Glutamatergic neuron (in vitro differentiated cells): ENCODE results near the gene PAPLN. TPM values are rescaled to one million over a fixed set of nuclear protein-coding genes. Genes with fewer than 3 reads are reported as not detected.

ENCODE experiments used
- DNase-seq: peaks from one replicate; pipeline ENCODE4 v3.0.0; 2022
- H3K27ac Mint-ChIP-seq: one replicate; pipeline ENCODE4 v1.8.0; 2020; ENCODE audit warnings: mild to moderate bottlenecking, mixed read lengths, inconsistent platforms; ENCODE audit not compliant: unreplicated experiment
- H3K27me3 Mint-ChIP-seq: one replicate; pipeline ENCODE4 v1.8.0; 2020; ENCODE audit warnings: mild to moderate bottlenecking, moderate library complexity, mixed read lengths, inconsistent platforms; ENCODE audit not compliant: unreplicated experiment
- H3K36me3 Mint-ChIP-seq: one replicate; pipeline ENCODE4 v1.8.0; 2020; ENCODE audit warnings: mild to moderate bottlenecking, mixed read lengths, inconsistent platforms; ENCODE audit not compliant: unreplicated experiment
- H3K4me1 Mint-ChIP-seq: one replicate; pipeline ENCODE4 v1.8.0; 2020; ENCODE audit warnings: mild to moderate bottlenecking, low read depth, mixed read lengths, inconsistent platforms; ENCODE audit not compliant: unreplicated experiment
- H3K4me3 Mint-ChIP-seq: one replicate; pipeline ENCODE4 v1.8.0; 2020; ENCODE audit warnings: mild to moderate bottlenecking, mixed read lengths, inconsistent platforms; ENCODE audit not compliant: unreplicated experiment
- H3K9me3 Mint-ChIP-seq: one replicate; pipeline ENCODE4 v1.8.0; 2020; ENCODE audit warnings: mild to moderate bottlenecking, moderate library complexity, mixed read lengths, inconsistent platforms; ENCODE audit not compliant: unreplicated experiment
- total RNA-seq: library from RNA; stranded (reverse); fragmentation: NEBNext Ultra II Directional; extraction: Animal tissue kit (Norgen Biotek cat#: 25700); gene quantifications from one replicate; pipeline ENCODE4 v1.2.1, GENCODE V29; 2021; ENCODE audit not compliant: unreplicated experiment
- TF ChIP-seq, protein P1 (sequence below): fragments of 200-600 bp; sonication (generic); IDR thresholded peaks from one replicate; pipeline ENCODE4 v1.5.0; 2021; ENCODE audit not compliant: partially characterized antibody, unreplicated experiment

Gene PAPLN
- total RNA-seq, 1 donor from 2014 or later = 2.8 TPM

- Mint-ChIP-seq H3K36me3 (no peaks in the 10 kb centered on the region), H3K4me1 (peaks cover 8% of the 10 kb centered on the region), H3K27ac (no peak overlapping the region), H3K9me3 (no peaks in the 10 kb centered on the region), H3K27me3 (peaks cover 19% of the 10 kb centered on the region), H3K4me3 (no peak overlapping the region)
- DNase-seq = no peak
- TF ChIP-seq, protein P1, sequence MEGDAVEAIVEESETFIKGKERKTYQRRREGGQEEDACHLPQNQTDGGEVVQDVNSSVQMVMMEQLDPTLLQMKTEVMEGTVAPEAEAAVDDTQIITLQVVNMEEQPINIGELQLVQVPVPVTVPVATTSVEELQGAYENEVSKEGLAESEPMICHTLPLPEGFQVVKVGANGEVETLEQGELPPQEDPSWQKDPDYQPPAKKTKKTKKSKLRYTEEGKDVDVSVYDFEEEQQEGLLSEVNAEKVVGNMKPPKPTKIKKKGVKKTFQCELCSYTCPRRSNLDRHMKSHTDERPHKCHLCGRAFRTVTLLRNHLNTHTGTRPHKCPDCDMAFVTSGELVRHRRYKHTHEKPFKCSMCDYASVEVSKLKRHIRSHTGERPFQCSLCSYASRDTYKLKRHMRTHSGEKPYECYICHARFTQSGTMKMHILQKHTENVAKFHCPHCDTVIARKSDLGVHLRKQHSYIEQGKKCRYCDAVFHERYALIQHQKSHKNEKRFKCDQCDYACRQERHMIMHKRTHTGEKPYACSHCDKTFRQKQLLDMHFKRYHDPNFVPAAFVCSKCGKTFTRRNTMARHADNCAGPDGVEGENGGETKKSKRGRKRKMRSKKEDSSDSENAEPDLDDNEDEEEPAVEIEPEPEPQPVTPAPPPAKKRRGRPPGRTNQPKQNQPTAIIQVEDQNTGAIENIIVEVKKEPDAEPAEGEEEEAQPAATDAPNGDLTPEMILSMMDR = no peak
These were observed 3.6 kb downstream of the PAPLN start for GRCh38 chr14:73240816-73241480.

DNA sequence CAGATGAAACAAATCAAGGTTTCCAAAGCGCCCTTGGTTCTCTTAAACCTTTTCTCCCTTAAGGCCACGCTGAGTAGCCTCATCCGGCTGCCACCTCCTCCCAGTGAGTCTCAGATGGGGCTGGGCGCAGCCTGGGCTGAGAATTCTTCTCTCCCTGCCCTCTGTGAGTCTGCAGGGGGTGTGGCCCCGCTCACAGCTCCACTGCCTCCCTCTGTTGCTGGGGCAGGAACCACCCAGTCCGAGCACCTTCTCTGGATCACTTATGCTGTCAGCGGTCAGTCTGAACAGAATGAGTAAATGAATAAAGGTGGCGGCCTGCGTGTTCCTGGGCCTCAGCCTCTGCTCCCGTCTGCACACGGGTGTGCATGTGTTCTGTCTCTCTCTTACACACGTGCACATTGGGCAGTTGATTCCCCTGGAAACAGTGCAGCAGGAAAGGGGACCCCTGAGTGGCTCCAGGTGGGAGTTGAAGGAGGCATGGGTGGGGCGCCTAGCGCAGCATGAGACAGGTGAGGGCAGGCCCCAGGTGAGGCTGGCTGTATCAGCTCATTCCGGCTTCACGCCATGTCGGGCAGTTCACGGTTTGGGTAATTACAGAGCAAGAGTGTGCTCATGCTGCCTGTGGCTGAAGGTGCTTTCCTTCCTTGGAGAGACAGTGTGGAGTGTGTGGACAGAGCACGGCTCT is 4.3 kb downstream of the PAPLN start:
- no peak overlapping the region for H3K27ac Mint-ChIP-seq
- H3K36me3 Mint-ChIP-seq = no peaks in the 10 kb centered on the region
- TF ChIP-seq, protein P1 = no peak
- H3K9me3 Mint-ChIP-seq = no peaks in the 10 kb centered on the region
- no peak for DNase-seq
- peaks cover 6% of the 10 kb centered on the region for H3K4me1 Mint-ChIP-seq
- no peak overlapping the region for H3K4me3 Mint-ChIP-seq
- peaks cover 15% of the 10 kb centered on the region for H3K27me3 Mint-ChIP-seq

DNA sequence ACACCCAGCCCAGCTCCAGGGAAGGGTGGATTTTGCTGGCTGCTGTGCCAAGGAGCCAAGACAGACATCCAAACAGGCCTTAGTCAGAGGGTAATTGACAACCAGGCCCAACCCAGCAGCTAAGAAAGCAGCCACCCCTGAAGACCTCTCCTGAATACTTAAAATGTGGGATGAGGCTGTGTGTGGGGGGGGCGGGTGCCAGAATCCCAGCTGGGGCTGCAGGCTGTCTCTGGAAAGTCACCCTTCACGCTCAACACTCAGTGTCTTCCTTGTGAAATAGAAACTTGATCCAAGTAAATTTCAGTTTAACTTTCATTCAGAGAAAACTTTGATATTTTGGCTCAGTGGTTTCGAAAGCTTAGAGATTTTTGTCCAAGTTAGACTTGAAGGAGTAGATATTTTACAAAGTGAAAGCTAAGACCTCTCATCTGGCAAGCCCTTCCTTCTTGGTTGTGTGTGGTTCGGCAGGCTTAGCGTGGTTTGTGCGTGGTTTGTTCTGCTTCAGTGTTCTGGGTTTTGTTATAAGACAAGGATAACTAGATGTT is 5.1 kb downstream of the PAPLN start:
- no peak for DNase-seq
- Mint-ChIP-seq H3K4me1 (peaks cover 6% of the 10 kb centered on the region), H3K36me3 (no peaks in the 10 kb centered on the region), H3K9me3 (peaks cover 3% of the 10 kb centered on the region), H3K4me3 (no peak overlapping the region), H3K27ac (no peak overlapping the region), H3K27me3 (peaks cover 9% of the 10 kb centered on the region)
- TF ChIP-seq, protein P1 = no peak

- TF ChIP-seq, protein P1 = no peak
- H3K27me3 Mint-ChIP-seq = peaks cover 9% of the 10 kb centered on the region
- peaks cover 7% of the 10 kb centered on the region for H3K4me1 Mint-ChIP-seq
These were observed 6.0 kb downstream of the PAPLN start for GRCh38 chr14:73243341-73243740.

DNA sequence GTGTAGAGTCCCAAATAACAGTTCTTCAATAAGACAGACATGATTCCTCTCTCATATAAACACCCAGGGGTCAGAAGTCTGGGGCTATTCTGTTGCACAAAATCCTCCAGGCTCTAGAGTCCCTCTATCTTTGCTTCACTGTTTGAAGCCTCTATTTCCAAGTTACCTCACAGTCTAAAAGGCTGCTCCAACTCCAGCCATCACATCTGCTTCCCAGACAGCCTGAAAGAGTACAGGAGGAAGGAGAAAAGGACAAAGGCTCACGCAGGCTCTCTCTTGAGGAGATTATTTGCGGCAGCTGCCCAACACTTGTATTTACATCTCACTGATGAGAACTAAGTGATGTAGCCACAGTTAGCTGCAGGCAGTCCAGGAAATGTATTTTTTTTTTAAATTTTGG is 6.4 kb downstream of the PAPLN start:
- H3K27ac Mint-ChIP-seq = no peak overlapping the region
- peaks cover 7% of the 10 kb centered on the region for H3K9me3 Mint-ChIP-seq
- TF ChIP-seq, protein P1 = no peak
- no peak overlapping the region for H3K4me3 Mint-ChIP-seq
- peaks cover 7% of the 10 kb centered on the region for H3K4me1 Mint-ChIP-seq
- H3K27me3 Mint-ChIP-seq = peaks cover 6% of the 10 kb centered on the region
- no peak for DNase-seq
- H3K36me3 Mint-ChIP-seq = no peaks in the 10 kb centered on the region

More at GRCh38 chr14:73243341-73243740, 6.0 kb downstream of the PAPLN start:
- Mint-ChIP-seq H3K9me3 (peaks cover 7% of the 10 kb centered on the region), H3K4me3 (no peak overlapping the region), H3K27ac (no peak overlapping the region), H3K36me3 (no peaks in the 10 kb centered on the region)
- DNase-seq = no peak
